Nephron (organoid): ENCODE data around the gene SUGT1.
"Not testable (repeated sequence)": the region's sequence is repeated elsewhere in the genome, so short reads cannot be mapped to it uniquely, and the experiment has no call there.

Experiments
- H3K27ac Mint-ChIP-seq, 3 experiments: 2 replicates each; pipeline ENCODE4 v1.8.0; 2020; ENCODE audit warnings: mixed read lengths in 3 of 3, mild to moderate bottlenecking in 2 of 3, moderate library complexity in 1 of 3
- H3K27me3 Mint-ChIP-seq: 2 replicates; pipeline ENCODE4 v1.8.0; 2021; ENCODE audit warnings: low read depth, mild to moderate bottlenecking, moderate library complexity, mixed read lengths
- H3K36me3 Mint-ChIP-seq: 2 replicates; pipeline ENCODE4 v1.8.0; 2020; ENCODE audit warnings: low read depth, mixed read lengths
- H3K4me1 Mint-ChIP-seq: 2 replicates; pipeline ENCODE4 v1.8.0; 2020; ENCODE audit warnings: mixed read lengths
- H3K4me3 Mint-ChIP-seq, 3 experiments: 2 replicates each; pipeline ENCODE4 v1.8.0; 2020; ENCODE audit warnings: mild to moderate bottlenecking in 3 of 3, mixed read lengths in 3 of 3, moderate library complexity in 2 of 3
- H3K9me3 Mint-ChIP-seq: 2 replicates; pipeline ENCODE4 v1.8.0; 2020; ENCODE audit warnings: mixed read lengths
- TF ChIP-seq, protein P1 (sequence below), 3 experiments: fragments of 200-600 bp; sonication (generic); IDR thresholded peaks; one replicate each; pipeline ENCODE4 v1.5.0; 2021; ENCODE audit warnings: antibody characterized with exemption in 3 of 3; ENCODE audit not compliant: unreplicated experiment in 3 of 3

The SUGT1 gene

GRCh38 chr13:52706081-52706480 lies 53.4 kb downstream of the SUGT1 start:
- Mint-ChIP-seq H3K36me3 (no peaks in the 10 kb centered on the region), H3K4me1 (no peaks in the 10 kb centered on the region), H3K27ac (no peak overlapping the region), H3K4me3 (no peak overlapping the region), H3K9me3 (no peaks in the 10 kb centered on the region), H3K27me3 (no peaks in the 10 kb centered on the region)
- TF ChIP-seq, protein P1, sequence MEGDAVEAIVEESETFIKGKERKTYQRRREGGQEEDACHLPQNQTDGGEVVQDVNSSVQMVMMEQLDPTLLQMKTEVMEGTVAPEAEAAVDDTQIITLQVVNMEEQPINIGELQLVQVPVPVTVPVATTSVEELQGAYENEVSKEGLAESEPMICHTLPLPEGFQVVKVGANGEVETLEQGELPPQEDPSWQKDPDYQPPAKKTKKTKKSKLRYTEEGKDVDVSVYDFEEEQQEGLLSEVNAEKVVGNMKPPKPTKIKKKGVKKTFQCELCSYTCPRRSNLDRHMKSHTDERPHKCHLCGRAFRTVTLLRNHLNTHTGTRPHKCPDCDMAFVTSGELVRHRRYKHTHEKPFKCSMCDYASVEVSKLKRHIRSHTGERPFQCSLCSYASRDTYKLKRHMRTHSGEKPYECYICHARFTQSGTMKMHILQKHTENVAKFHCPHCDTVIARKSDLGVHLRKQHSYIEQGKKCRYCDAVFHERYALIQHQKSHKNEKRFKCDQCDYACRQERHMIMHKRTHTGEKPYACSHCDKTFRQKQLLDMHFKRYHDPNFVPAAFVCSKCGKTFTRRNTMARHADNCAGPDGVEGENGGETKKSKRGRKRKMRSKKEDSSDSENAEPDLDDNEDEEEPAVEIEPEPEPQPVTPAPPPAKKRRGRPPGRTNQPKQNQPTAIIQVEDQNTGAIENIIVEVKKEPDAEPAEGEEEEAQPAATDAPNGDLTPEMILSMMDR (IDR thresholded peaks at IDR 0.05; ENCODE audit: unreplicated experiment in 3 of 3) = no peak

DNA sequence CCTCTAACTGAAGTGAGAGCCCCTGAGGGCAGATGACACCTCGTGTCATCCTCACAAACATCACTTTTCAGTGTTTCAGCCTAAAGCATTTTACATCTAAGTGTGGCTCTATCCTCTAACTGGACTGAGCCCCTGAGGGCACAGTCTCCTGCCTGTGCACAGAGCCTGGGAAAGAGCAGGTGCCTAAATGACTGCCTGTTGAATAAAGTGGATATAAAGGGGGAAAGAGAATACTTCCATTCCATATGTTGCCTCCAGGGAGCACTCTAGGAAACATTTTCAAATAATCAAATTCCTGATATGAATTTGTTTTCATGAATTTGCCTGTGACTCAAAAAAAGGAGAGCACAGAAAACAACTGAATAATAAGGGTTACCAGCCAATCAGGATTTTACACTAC lies 54.7 kb downstream of the SUGT1 start:
- H3K9me3 Mint-ChIP-seq = no peaks in the 10 kb centered on the region
- H3K27me3 Mint-ChIP-seq = no peaks in the 10 kb centered on the region
- no peak overlapping the region for H3K27ac Mint-ChIP-seq
- no peak overlapping the region for H3K4me3 Mint-ChIP-seq
- TF ChIP-seq, protein P1 (IDR thresholded peaks at IDR 0.05; ENCODE audit: unreplicated experiment in 3 of 3) = no peak
- no peaks in the 10 kb centered on the region for H3K36me3 Mint-ChIP-seq
- peaks cover 12% of the 10 kb centered on the region for H3K4me1 Mint-ChIP-seq

GRCh38 chr13:52708266-52708665 lies 55.6 kb downstream of the SUGT1 start:
- H3K9me3 Mint-ChIP-seq, H3K27ac Mint-ChIP-seq, H3K27me3 Mint-ChIP-seq, H3K36me3 Mint-ChIP-seq, H3K4me3 Mint-ChIP-seq: not testable (repeated sequence)
- H3K4me1 Mint-ChIP-seq = peaks cover 15% of the 10 kb centered on the region

DNA sequence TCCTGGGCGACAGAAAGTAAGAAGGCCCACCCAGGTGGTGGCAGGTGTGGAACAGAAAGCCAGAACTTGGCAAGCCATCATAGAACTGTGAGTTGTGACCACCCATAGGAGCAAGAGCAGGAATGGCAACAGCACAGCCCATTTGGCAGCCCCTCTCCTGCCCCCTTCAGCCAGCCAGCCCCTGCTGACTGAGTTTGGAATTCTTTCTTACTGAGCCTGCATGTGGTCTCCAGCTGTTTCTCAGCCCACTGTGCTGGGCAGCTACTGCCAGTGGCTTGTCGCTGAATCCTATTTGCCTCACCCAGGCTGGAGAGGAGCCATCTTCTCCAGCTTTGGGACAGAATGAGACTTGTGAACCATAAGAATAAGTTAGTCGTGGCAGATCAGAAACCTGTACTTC lies 58.6 kb downstream of the SUGT1 start:
- Mint-ChIP-seq H3K4me3 (no peak overlapping the region), H3K27me3 (no peaks in the 10 kb centered on the region), H3K9me3 (peaks cover 1% of the 10 kb centered on the region), H3K4me1 (peaks cover 15% of the 10 kb centered on the region), H3K27ac (no peak overlapping the region), H3K36me3 (no peaks in the 10 kb centered on the region)
- TF ChIP-seq, protein P1 (IDR thresholded peaks at IDR 0.05; ENCODE audit: unreplicated experiment in 3 of 3) = no peak

- peaks cover 15% of the 10 kb centered on the region for H3K4me1 Mint-ChIP-seq
- H3K27me3 Mint-ChIP-seq = no peaks in the 10 kb centered on the region
- H3K27ac Mint-ChIP-seq = no peak overlapping the region
- no peak overlapping the region for H3K4me3 Mint-ChIP-seq
- H3K9me3 Mint-ChIP-seq = peaks cover 7% of the 10 kb centered on the region
- TF ChIP-seq, protein P1 (IDR thresholded peaks at IDR 0.05; ENCODE audit: unreplicated experiment in 3 of 3) = no peak
- H3K36me3 Mint-ChIP-seq = no peaks in the 10 kb centered on the region
Observed at GRCh38 chr13:52712385-52712784, 59.7 kb downstream of the SUGT1 start.

DNA sequence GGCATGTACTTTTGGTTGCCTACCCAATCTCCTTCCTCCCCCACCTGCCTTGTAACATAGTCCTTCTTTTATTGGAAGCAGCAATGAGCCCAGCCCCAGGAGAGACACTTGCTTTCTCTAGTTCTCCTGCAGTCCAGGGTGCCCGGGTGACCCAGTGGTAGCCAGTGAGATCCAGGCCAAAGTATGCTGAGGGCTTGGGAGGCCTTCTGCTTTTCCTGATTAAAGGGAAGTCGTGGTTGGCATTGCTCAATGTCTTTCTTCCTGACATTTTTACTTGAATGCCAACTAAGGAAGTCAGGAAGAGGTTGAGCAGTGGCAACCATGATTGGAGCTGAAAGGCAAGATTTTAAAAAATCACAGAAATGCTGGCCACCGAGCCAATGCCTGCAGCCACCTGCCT lies 61.3 kb downstream of the SUGT1 start:
- TF ChIP-seq, protein P1 (IDR thresholded peaks at IDR 0.05; ENCODE audit: unreplicated experiment in 3 of 3) = no peak
- no peaks in the 10 kb centered on the region for H3K27me3 Mint-ChIP-seq
- peaks cover 20% of the 10 kb centered on the region for H3K9me3 Mint-ChIP-seq

DNA sequence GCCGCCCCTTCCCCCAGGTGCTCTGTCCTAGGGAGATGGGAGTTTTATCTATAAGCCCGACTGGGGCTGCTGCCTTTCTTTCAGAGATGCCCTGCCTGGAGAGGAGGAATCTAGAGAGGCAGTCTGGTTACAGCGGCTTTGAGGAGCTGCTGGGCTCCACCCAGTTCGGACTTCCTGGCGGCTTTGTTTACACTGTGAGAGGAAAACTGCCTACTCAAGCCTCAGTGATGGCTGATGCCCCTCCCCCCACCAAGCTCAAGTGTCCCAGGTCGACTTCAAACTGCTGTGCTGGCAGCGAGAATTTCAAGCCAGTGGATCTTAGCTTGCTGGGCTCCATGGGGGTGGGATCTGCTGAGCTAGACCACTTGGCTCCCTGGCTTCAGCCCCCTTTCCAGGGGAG lies 68.3 kb downstream of the SUGT1 start:
- H3K27ac Mint-ChIP-seq, H3K36me3 Mint-ChIP-seq, H3K27me3 Mint-ChIP-seq, H3K4me1 Mint-ChIP-seq, H3K4me3 Mint-ChIP-seq: not testable (repeated sequence)
- peaks cover 32% of the 10 kb centered on the region for H3K9me3 Mint-ChIP-seq

More for the DNA sequence above, 61.3 kb downstream of the SUGT1 start:
- Mint-ChIP-seq H3K4me1 (peaks cover 15% of the 10 kb centered on the region), H3K4me3 (no peak overlapping the region), H3K27ac (no peak overlapping the region), H3K36me3 (no peaks in the 10 kb centered on the region)

DNA sequence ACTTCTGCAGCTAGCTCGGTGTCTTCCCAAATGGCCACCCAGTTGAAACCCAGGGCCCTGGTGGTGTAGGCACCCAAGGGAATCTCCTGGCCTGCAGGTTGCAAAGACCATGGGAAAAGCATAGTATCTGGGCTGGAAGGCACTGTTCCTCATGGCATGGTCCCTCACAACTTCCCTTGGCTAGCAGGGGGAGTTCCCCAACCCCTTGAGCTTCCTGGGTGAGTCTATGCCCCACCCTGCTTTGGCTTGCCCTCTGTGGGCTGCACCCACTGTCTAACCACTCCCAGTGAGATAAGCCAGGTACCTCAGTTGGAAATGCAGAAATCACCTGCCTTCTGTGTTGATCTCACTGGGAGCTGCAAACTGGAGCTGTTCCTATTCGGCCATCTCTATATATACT lies 68.7 kb downstream of the SUGT1 start:
- H3K36me3 Mint-ChIP-seq, H3K4me3 Mint-ChIP-seq, H3K27me3 Mint-ChIP-seq, H3K27ac Mint-ChIP-seq, H3K4me1 Mint-ChIP-seq: not testable (repeated sequence)
- H3K9me3 Mint-ChIP-seq = peaks cover 31% of the 10 kb centered on the region
